Common myeloid progenitor, CD34-positive (primary cell): ENCODE results near the gene PNMA1.

ENCODE experiments used
- CTCF ChIA-PET: fragments of 350-600 bp; sonication (Branson Sonifier 250); formaldehyde crosslinking; loops from one replicate; lab custom pipeline; 2021; ENCODE audit warnings: antibody characterized with exemption; lab: Charles Lee
- POLR2A ChIA-PET: fragments of 350-600 bp; sonication (Branson Sonifier 250); formaldehyde crosslinking; loops from one replicate; lab custom pipeline; 2021; ENCODE audit warnings: antibody characterized with exemption; lab: Charles Lee
- DNase-seq, 3 donors: peaks; one replicate each; pipeline versions ENCODE4 v3.0.0 to v3.0.0-alpha.2; 2013
- H3K27ac ChIP-seq, 2 experiments: 1 replicate in 1 of 2; 2 replicates in 1 of 2; pipeline ENCODE4 v1.7.0; 2013; ENCODE audit warnings: inconsistent platforms in 2 of 2, low read length in 2 of 2, mild to moderate bottlenecking in 2 of 2, low read depth in 1 of 2, moderate library complexity in 1 of 2; ENCODE audit not compliant: severe bottlenecking in 2 of 2, insufficient read depth in 1 of 2, poor library complexity in 1 of 2
- H3K27me3 ChIP-seq, 5 experiments: replicated peaks in 2 of 5; 1 replicate in 3 of 5; 2 replicates in 2 of 5; pipeline versions ENCODE4 v1.6.1 to v1.7.0; 2013; ENCODE audit warnings: low read length in 4 of 5, mild to moderate bottlenecking in 2 of 5, moderate library complexity in 2 of 5, inconsistent platforms in 1 of 5; ENCODE audit not compliant: insufficient read depth in 5 of 5, control insufficient read depth in 4 of 5
- H3K36me3 ChIP-seq, 4 experiments: 1 replicate in 2 of 4; 2 replicates in 2 of 4; pipeline versions ENCODE4 v1.6.1 to v1.7.0; 2013; ENCODE audit warnings: low read length in 3 of 4, control low read depth in 1 of 4, mild to moderate bottlenecking in 1 of 4; ENCODE audit not compliant: control insufficient read depth in 4 of 4, insufficient read depth in 4 of 4
- H3K4me1 ChIP-seq, 4 experiments: 1 replicate in 3 of 4; 2 replicates in 1 of 4; pipeline versions ENCODE4 v1.6.1 to v1.7.1; 2013; ENCODE audit warnings: low read length in 3 of 4, mild to moderate bottlenecking in 3 of 4, control low read depth in 1 of 4, inconsistent platforms in 1 of 4, moderate library complexity in 1 of 4; ENCODE audit not compliant: control insufficient read depth in 4 of 4, insufficient read depth in 4 of 4; ENCODE audit errors: control extremely low read depth in 1 of 4
- H3K4me3 ChIP-seq, 7 experiments: 1 replicate in 4 of 7; 2 replicates in 3 of 7; pipeline versions ENCODE4 v1.5.1 to v1.7.0; 2013; ENCODE audit warnings: mild to moderate bottlenecking in 7 of 7, low read length in 6 of 7, moderate library complexity in 6 of 7, inconsistent platforms in 2 of 7, low read depth in 2 of 7, control low read depth in 1 of 7; ENCODE audit not compliant: insufficient read depth in 4 of 7, control insufficient read depth in 1 of 7; ENCODE audit errors: extremely low read depth in 1 of 7
- H3K9me3 ChIP-seq, 5 experiments: 1 replicate in 4 of 5; 2 replicates in 1 of 5; pipeline versions ENCODE4 v1.6.1 to v1.7.1; 2013; ENCODE audit warnings: low read length in 4 of 5, mild to moderate bottlenecking in 2 of 5, inconsistent platforms in 1 of 5, low read depth in 1 of 5, moderate library complexity in 1 of 5; ENCODE audit not compliant: control insufficient read depth in 4 of 5, insufficient read depth in 2 of 5; ENCODE audit errors: control extremely low read depth in 1 of 5
- WGBS: methylation state at CpG from one replicate; pipeline ENCODE4 v1.1.5; 2013; ENCODE audit not compliant: insufficient coverage; 5-methylcytosine and 5-hydroxymethylcytosine counted together

Gene PNMA1

GRCh38 chr14:73739174-73739898 is 25.2 kb upstream of the PNMA1 start:
- Histone ChIP-seq H3K27ac (peak overlapping the region in 1 of 2 experiments; percentile 99), H3K27me3 (no peaks in the 10 kb centered on the region), H3K4me1 (peaks cover 12 to 57% (median 56%) of the 10 kb centered on the region in 4 experiments), H3K36me3 (peaks cover 7 to 61% (median 40%) of the 10 kb centered on the region in 4 experiments), H3K9me3 (no peaks in the 10 kb centered on the region), H3K4me3 (no peak overlapping the region)
- CTCF ChIA-PET: interaction anchor here (1.3 to 14.6 kb wide), 4 partner anchors 11 to 90 kb away, joined by 5 to 228 read pairs (median 115); a partner anchor contains a TSS
- WGBS: 91% methylated on average over 10 of the region's 21 CpGs
- POLR2A ChIA-PET: interaction anchor here (1.2 to 7.7 kb wide), 3 partner anchors 15 to 147 kb away, joined by 4 to 112 read pairs (median 83); partner anchors contain the start of gene ZNF410
- DNase-seq: no peak

DNA sequence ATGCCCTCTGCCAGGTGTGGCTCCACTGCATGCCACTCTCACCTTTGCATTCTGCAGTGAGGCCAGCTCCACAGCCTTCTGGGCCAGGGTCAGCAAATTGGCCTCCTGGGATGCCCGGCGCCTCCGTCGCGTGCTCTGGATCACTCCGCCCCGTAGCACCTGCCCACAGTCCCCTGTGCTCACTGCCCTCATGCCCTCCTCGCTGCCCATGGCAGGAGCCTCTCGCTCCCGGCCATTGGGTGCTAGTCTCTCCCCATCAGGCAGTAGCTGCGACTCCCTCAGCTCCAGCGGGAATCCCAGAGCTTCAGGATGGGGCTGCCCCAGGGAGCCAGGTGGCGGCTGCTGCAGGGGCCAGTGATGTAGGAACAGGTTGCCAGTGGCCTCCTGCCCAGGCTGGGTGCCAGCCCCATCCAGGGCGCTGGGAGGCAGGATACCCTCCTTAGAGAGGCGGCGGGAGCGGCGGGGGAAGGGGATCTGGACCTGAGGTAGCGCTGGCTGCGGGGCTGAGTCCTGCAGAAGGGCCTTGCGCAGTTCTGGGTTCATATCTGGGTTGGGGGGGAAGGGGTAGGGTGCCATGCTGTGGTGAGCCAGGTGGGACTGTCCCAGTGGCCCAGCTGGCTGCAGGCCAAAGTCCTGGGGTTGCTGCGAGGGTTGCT is 24.5 kb upstream of the PNMA1 start:
- CTCF ChIA-PET: interaction anchor here (1.3 to 14.6 kb wide), 3 partner anchors 10 to 90 kb away, joined by 5 to 228 read pairs (median 225); a partner anchor contains a TSS
- Histone ChIP-seq H3K27me3 (no peaks in the 10 kb centered on the region), H3K4me1 (peaks cover 12 to 51% (median 49%) of the 10 kb centered on the region in 4 experiments), H3K27ac (peak overlapping the region in 1 of 2 experiments; percentile 9), H3K36me3 (peaks cover 7 to 63% (median 43%) of the 10 kb centered on the region in 4 experiments), H3K9me3 (no peaks in the 10 kb centered on the region), H3K4me3 (no peak overlapping the region)
- POLR2A ChIA-PET: no interaction called here
- DNase-seq: no peak
- 95% methylated on average over 13 of the region's 22 CpGs for WGBS

GRCh38 chr14:73736842-73737241 is 22.7 kb upstream of the PNMA1 start:
- WGBS: 95% methylated on average over 12 of the region's 13 CpGs
- H3K9me3 ChIP-seq: no peaks in the 10 kb centered on the region
- H3K27me3 ChIP-seq: no peaks in the 10 kb centered on the region
- no peak for DNase-seq
- no peak overlapping the region for H3K4me3 ChIP-seq
- POLR2A ChIA-PET: interaction anchor here (1.1 kb wide), 1 partner anchor 17 kb away, joined by 3 read pairs; no protein-coding TSS in a partner anchor
- peak overlapping the region in 1 of 2 experiments; percentile 50 for H3K27ac ChIP-seq
- peaks cover 3 to 33% (median 31%) of the 10 kb centered on the region in 4 experiments for H3K4me1 ChIP-seq
- peaks cover 7 to 69% (median 53%) of the 10 kb centered on the region in 4 experiments for H3K36me3 ChIP-seq
- CTCF ChIA-PET: interaction anchor here (0.6 to 14.6 kb wide), 2 partner anchors 8 to 40 kb away, joined by 3 to 228 read pairs; no protein-coding TSS in a partner anchor

GRCh38 chr14:73732006-73732405 is 17.8 kb upstream of the PNMA1 start:
- H3K27ac ChIP-seq: peak overlapping the region in 1 of 2 experiments; percentile 7
- 96% methylated on average over 3 of the region's 3 CpGs for WGBS
- no peaks in the 10 kb centered on the region for H3K27me3 ChIP-seq
- H3K9me3 ChIP-seq: no peaks in the 10 kb centered on the region
- H3K36me3 ChIP-seq: peaks cover 8 to 79% (median 62%) of the 10 kb centered on the region in 4 experiments
- no peak overlapping the region for H3K4me3 ChIP-seq
- POLR2A ChIA-PET: interaction anchor here (1.0 to 2.0 kb wide), 2 partner anchors 27 to 120 kb away, joined by 5 read pairs; partner anchors contain the start of gene PTGR2
- CTCF ChIA-PET: interaction anchor here (0.9 to 13.8 kb wide), 9 partner anchors 11 to 125 kb away, joined by 3 to 228 read pairs (median 4); a partner anchor contains a TSS
- peaks cover 0 to 17% (median 11%) of the 10 kb centered on the region in 4 experiments for H3K4me1 ChIP-seq
- DNase-seq: no peak

GRCh38 chr14:73731111-73731510 is 16.9 kb upstream of the PNMA1 start:
- DNase-seq: no peak
- Histone ChIP-seq H3K27ac (peak overlapping the region in 1 of 2 experiments; percentile 51), H3K4me3 (no peak overlapping the region), H3K9me3 (no peaks in the 10 kb centered on the region), H3K36me3 (peaks cover 7 to 81% (median 62%) of the 10 kb centered on the region in 4 experiments), H3K4me1 (peaks cover 0 to 26% (median 19%) of the 10 kb centered on the region in 4 experiments), H3K27me3 (no peaks in the 10 kb centered on the region)
- CTCF ChIA-PET: interaction anchor here (0.9 to 13.8 kb wide), 8 partner anchors 12 to 121 kb away, joined by 4 to 228 read pairs (median 6); partner anchors contain the start of gene PTGR2
- WGBS: 94% methylated on average over 2 of the region's 3 CpGs
- POLR2A ChIA-PET: interaction anchor here (2.0 kb wide), 1 partner anchor 28 kb away, joined by 5 read pairs; no protein-coding TSS in a partner anchor

GRCh38 chr14:73729556-73730265 is 15.5 kb upstream of the PNMA1 start:
- POLR2A ChIA-PET: interaction anchor here (0.6 to 1.2 kb wide), 3 partner anchors 13 to 24 kb away, joined by 3 to 6 read pairs (median 3); no protein-coding TSS in a partner anchor
- Histone ChIP-seq H3K4me3 (no peak overlapping the region), H3K27me3 (no peaks in the 10 kb centered on the region), H3K36me3 (peaks cover 4 to 83% (median 62%) of the 10 kb centered on the region in 4 experiments), H3K4me1 (peaks cover 0 to 33% (median 29%) of the 10 kb centered on the region in 4 experiments), H3K9me3 (no peaks in the 10 kb centered on the region), H3K27ac (peak overlapping the region in 1 of 2 experiments; percentile 46)
- 98% methylated on average over 21 of the region's 23 CpGs for WGBS
- DNase-seq: no peak
- CTCF ChIA-PET: interaction anchor here (0.5 to 13.8 kb wide), 18 partner anchors 10 to 172 kb away, joined by 3 to 228 read pairs (median 6); partner anchors contain the start of gene PTGR2
